DOHH2 (cell line): ENCODE results near the gene CAPRIN1.

Experiments used
- H3F3A ChIP-seq: fragments of 200-600 bp; sonication (generic), shearing (Covaris generic); 2 replicates; pipeline ENCODE4 v1.6.0; 2016; ENCODE audit warnings: antibody characterized with exemption, mild to moderate bottlenecking; ENCODE audit not compliant: control insufficient read depth, insufficient read depth
- H3K27ac ChIP-seq: fragments of 200-600 bp; sonication (generic); 2 replicates; pipeline ENCODE4 v1.5.1; 2014; ENCODE audit warnings: low read depth, mild to moderate bottlenecking, low read length, moderate library complexity
- H3K27me3 ChIP-seq: fragments of 200-600 bp; sonication (generic); 2 replicates; pipeline ENCODE4 v1.6.1; 2014; ENCODE audit warnings: mild to moderate bottlenecking, low read length, mixed read lengths; ENCODE audit not compliant: control insufficient read depth
- H3K36me3 ChIP-seq: fragments of 200-600 bp; sonication (generic); 2 replicates; pipeline ENCODE4 v1.6.1; 2014; ENCODE audit warnings: mild to moderate bottlenecking, low read length, moderate library complexity, mixed read lengths; ENCODE audit not compliant: control insufficient read depth
- H3K4me1 ChIP-seq: fragments of 200-600 bp; sonication (generic); 2 replicates; pipeline ENCODE4 v1.6.1; 2014; ENCODE audit warnings: mild to moderate bottlenecking, low read length, mixed read lengths; ENCODE audit not compliant: control insufficient read depth
- H3K4me2 ChIP-seq: fragments of 200-600 bp; sonication (generic); 2 replicates; pipeline ENCODE4 v1.6.0; 2014; ENCODE audit warnings: mild to moderate bottlenecking, low read length, moderate library complexity
- H3K4me3 ChIP-seq: fragments of 200-600 bp; sonication (generic); 2 replicates; pipeline ENCODE4 v1.5.1; 2014; ENCODE audit warnings: mild to moderate bottlenecking, low read length, mixed read lengths
- H3K79me2 ChIP-seq: fragments of 200-600 bp; sonication (generic); 2 replicates; pipeline ENCODE4 v1.6.1; 2014; ENCODE audit warnings: mild to moderate bottlenecking, low read length, mixed read lengths; ENCODE audit not compliant: control insufficient read depth
- H3K9me2 ChIP-seq: fragments of 200-600 bp; sonication (generic); replicated peaks from 2 replicates; pipeline ENCODE4 v1.6.1; 2014; ENCODE audit warnings: mild to moderate bottlenecking, low read length, mixed read lengths; ENCODE audit not compliant: control insufficient read depth
- H3K9me3 ChIP-seq: fragments of 200-600 bp; sonication (generic); 2 replicates; pipeline ENCODE4 v1.6.1; 2014; ENCODE audit warnings: antibody characterized with exemption, low read length, mixed read lengths; ENCODE audit not compliant: control insufficient read depth, insufficient read depth
- H4K20me1 ChIP-seq: fragments of 200-600 bp; sonication (generic); 2 replicates; pipeline ENCODE4 v1.6.0; 2014; ENCODE audit warnings: low read depth, mild to moderate bottlenecking, antibody characterized with exemption, low read length, moderate library complexity; ENCODE audit not compliant: control insufficient read depth, insufficient read depth
- EZH2phosphoT487 ChIP-seq: fragments of 200-600 bp; sonication (generic); IDR thresholded peaks from 2 replicates; pipeline ENCODE4 v1.6.1; 2017; ENCODE audit warnings: borderline replicate concordance, mild to moderate bottlenecking, antibody characterized with exemption, low read length, moderate library complexity, mixed read lengths
- TF ChIP-seq, protein P1 (sequence below): fragments of 200-600 bp; sonication (generic); IDR thresholded peaks from one replicate; pipeline ENCODE4 v1.5.1; 2014; ENCODE audit warnings: antibody characterized with exemption, mild to moderate bottlenecking, low read depth, low read length; ENCODE audit not compliant: poor library complexity, severe bottlenecking

Gene CAPRIN1

DNA sequence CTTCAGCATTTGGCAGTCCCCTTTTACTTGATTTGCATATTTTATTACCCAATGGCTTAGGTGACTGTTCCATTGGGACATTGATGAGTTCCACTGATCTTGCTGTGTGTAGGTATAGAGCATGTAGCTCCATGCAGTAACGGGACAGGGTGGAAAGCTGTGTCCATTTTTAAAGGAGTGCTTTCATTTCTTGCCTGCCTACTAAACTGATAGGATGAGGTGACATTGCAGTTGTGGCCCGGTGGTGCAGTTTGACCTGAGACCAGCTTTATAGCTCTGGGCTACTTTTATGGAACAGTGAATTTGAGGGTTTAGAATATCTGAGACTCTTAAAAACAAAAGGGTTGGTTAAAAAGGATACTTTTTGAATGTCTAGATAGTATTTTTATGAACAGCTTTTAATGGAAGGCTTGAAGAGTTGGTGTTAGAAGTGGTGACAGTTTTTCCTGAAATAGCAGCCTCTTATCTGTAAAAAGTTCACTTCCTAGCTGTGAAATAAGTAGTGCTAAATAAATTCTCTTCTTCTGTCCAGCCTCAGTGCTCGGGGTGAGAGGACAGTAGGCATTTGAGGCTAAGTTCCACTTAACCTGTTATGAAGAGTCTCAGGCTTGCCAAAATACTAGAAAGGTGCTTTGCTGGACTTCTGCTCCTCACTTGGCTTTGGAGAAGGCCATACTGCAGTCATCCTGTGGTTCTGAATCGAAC lies 80.9 kb downstream of the CAPRIN1 start:
- H3K4me2 ChIP-seq, result no peak overlapping the region
- no peaks in the 10 kb centered on the region for H3K79me2 ChIP-seq
- no peaks in the 10 kb centered on the region for H3K27me3 ChIP-seq
- no peak overlapping the region for H3K4me3 ChIP-seq
- TF ChIP-seq, protein P1, sequence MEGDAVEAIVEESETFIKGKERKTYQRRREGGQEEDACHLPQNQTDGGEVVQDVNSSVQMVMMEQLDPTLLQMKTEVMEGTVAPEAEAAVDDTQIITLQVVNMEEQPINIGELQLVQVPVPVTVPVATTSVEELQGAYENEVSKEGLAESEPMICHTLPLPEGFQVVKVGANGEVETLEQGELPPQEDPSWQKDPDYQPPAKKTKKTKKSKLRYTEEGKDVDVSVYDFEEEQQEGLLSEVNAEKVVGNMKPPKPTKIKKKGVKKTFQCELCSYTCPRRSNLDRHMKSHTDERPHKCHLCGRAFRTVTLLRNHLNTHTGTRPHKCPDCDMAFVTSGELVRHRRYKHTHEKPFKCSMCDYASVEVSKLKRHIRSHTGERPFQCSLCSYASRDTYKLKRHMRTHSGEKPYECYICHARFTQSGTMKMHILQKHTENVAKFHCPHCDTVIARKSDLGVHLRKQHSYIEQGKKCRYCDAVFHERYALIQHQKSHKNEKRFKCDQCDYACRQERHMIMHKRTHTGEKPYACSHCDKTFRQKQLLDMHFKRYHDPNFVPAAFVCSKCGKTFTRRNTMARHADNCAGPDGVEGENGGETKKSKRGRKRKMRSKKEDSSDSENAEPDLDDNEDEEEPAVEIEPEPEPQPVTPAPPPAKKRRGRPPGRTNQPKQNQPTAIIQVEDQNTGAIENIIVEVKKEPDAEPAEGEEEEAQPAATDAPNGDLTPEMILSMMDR, result no peak
- no peak for TF ChIP-seq EZH2phosphoT487
- H3K36me3 ChIP-seq, result peaks cover 90% of the 10 kb centered on the region
- 0 out of 2 replicates have a peak, but pooled peaks cover 4% of the 10 kb centered on the region for H4K20me1 ChIP-seq
- no peak overlapping the region for H3K27ac ChIP-seq
- H3K9me3 ChIP-seq, result no peaks in the 10 kb centered on the region
- no peaks in the 10 kb centered on the region for H3K4me1 ChIP-seq
- H3K9me2 ChIP-seq, result no peaks in the 10 kb centered on the region
- 0 out of 2 replicates have a peak, but pooled peaks cover 2% of the 10 kb centered on the region for H3F3A ChIP-seq

DNA sequence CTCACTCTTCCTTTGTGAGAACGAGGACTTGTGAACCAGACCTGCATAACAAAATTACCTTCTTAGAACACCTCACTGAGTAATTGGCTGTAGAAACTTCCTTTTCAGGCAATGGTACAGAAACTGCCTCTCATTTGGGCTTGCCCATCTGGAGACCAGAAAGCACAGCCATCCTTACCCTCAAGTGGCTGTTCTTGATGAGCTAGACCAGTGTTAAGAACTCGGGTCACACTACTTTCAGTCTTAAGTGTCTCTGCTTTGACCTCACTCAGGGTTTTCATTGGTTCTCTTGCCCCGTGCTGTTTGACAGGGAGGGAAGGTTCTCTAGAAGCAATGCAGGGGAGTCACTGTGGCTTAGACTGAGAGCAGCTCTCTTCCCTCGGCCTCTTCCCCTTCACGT lies 83.2 kb downstream of the CAPRIN1 start:
- Histone ChIP-seq H3K9me3 (no peaks in the 10 kb centered on the region), H3K9me2 (no peaks in the 10 kb centered on the region)
- no peak for TF ChIP-seq EZH2phosphoT487
- TF ChIP-seq, protein P1, result no peak

DNA sequence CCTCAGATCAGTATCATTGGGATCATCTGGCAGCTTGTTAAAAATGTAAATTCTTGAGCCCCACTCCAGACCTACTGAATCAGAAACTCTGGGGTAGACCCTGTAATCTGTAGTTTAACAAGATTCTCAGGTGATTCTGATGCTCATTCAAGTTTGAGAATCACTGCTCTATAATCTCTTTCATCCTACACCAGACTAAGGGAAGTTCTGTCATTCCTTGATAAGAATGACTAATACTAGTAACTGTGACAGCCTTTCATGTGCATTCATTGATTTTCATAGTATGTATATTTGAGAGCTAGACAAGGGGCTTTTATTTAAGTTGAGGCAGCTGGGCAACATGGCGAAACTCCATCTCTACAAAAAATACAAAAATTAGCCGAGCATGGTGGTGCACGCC lies 83.9 kb downstream of the CAPRIN1 start:
- no peaks in the 10 kb centered on the region for H3K9me2 ChIP-seq
- no peak overlapping the region for H3K4me3 ChIP-seq
- TF ChIP-seq, protein P1, result no peak
- TF ChIP-seq EZH2phosphoT487, result no peak
- H3K4me1 ChIP-seq, result no peaks in the 10 kb centered on the region
- no peak overlapping the region for H3K27ac ChIP-seq
- no peaks in the 10 kb centered on the region for H3K79me2 ChIP-seq
- no peaks in the 10 kb centered on the region for H3F3A ChIP-seq
- no peaks in the 10 kb centered on the region for H3K27me3 ChIP-seq
- H3K9me3 ChIP-seq, result no peaks in the 10 kb centered on the region
- H3K36me3 ChIP-seq, result peaks cover 91% of the 10 kb centered on the region
- H3K4me2 ChIP-seq, result no peak overlapping the region
- 0 out of 2 replicates have a peak, but pooled peaks cover 4% of the 10 kb centered on the region for H4K20me1 ChIP-seq

More for the DNA sequence above, 83.2 kb downstream of the CAPRIN1 start:
- Histone ChIP-seq H3K4me2 (no peak overlapping the region), H3K27ac (no peak overlapping the region), H3K27me3 (no peaks in the 10 kb centered on the region), H3K36me3 (peaks cover 93% of the 10 kb centered on the region), H3K4me3 (no peak overlapping the region), H4K20me1 (0 out of 2 replicates have a peak, but pooled peaks cover 4% of the 10 kb centered on the region), H3K79me2 (no peaks in the 10 kb centered on the region), H3F3A (no peaks in the 10 kb centered on the region), H3K4me1 (no peaks in the 10 kb centered on the region)
